Panc1 (cell line): Measurements from ENCODE around the gene PLXNC1. TPM values are rescaled to one million over a fixed set of nuclear protein-coding genes. Genes with fewer than 3 reads are reported as not detected.

Source experiments
- ATAC-seq: fragments of 200-7000 bp; cut with Tn5 transposase; 2 replicates; pipeline ENCODE4 v1.9.1; 2020; ENCODE audit warnings: mild to moderate bottlenecking, moderate library complexity
- BruUV-seq: library from RNA; stranded (reverse); fragments of 400-500 nt; replicated peaks from 2 replicates; lab custom pipeline; 2021; lab: Mats Ljungman, UMichigan
- CTCF ChIA-PET: fragments of 300-600 bp; sonication (Branson Sonifier 250); formaldehyde crosslinking; loops from one replicate; lab custom pipeline; 2022; ENCODE audit warnings: antibody characterized with exemption; lab: Charles Lee
- POLR2A ChIA-PET: fragments of 300-600 bp; sonication (Branson Sonifier 250); formaldehyde crosslinking; loops from one replicate; lab custom pipeline; 2022; ENCODE audit warnings: antibody characterized with exemption; lab: Charles Lee
- DNase-seq: peaks from one replicate; pipeline ENCODE4 v3.0.0-alpha.2; 2010; ENCODE audit warnings: low read depth, low spot score
- H3K27ac ChIP-seq: 2 replicates; pipeline ENCODE4 v1.5.1; 2011; ENCODE audit warnings: mild to moderate bottlenecking, low read length, inconsistent platforms
- H3K27me3 ChIP-seq: fragments of 200-500 bp; sonication (Bioruptor generic); 2 replicates; pipeline ENCODE4 v1.6.0; 2014; ENCODE audit warnings: low read length, inconsistent platforms; ENCODE audit not compliant: control insufficient read depth, insufficient read depth
- H3K36me3 ChIP-seq: fragments of 200-500 bp; sonication (Bioruptor generic); 2 replicates; pipeline ENCODE4 v1.5.1; 2014; ENCODE audit warnings: inconsistent platforms, mild to moderate bottlenecking, low read length, moderate library complexity; ENCODE audit not compliant: control insufficient read depth, insufficient read depth
- H3K4me1 ChIP-seq: 2 replicates; pipeline ENCODE4 v1.5.1; 2011; ENCODE audit warnings: inconsistent platforms, mild to moderate bottlenecking, low read length, moderate library complexity; ENCODE audit not compliant: control insufficient read depth, insufficient read depth
- H3K4me3 ChIP-seq, 2 experiments: 2 replicates each; pipeline ENCODE4 v1.5.1; 2011 to 2012; ENCODE audit warnings: low read depth in 2 of 2, low read length in 2 of 2, mild to moderate bottlenecking in 2 of 2, inconsistent platforms in 1 of 2, moderate library complexity in 1 of 2
- H3K9me3 ChIP-seq: fragments of 200-500 bp; sonication (Bioruptor generic); 2 replicates; pipeline ENCODE4 v1.5.1; 2014; ENCODE audit warnings: low read depth, mild to moderate bottlenecking, inconsistent platforms, low read length, moderate library complexity; ENCODE audit not compliant: control insufficient read depth, insufficient read depth
- POLR2AphosphoS5 ChIP-seq: IDR thresholded peaks from 2 replicates; pipeline ENCODE4 v1.6.1; 2012; ENCODE audit warnings: mild to moderate bottlenecking, low read depth, low read length, moderate library complexity
- REST ChIP-seq, 2 experiments: IDR thresholded peaks; 2 replicates each; pipeline ENCODE4 v1.6.1; 2011 to 2012; ENCODE audit warnings: low read depth in 2 of 2, control low read depth in 1 of 2, low read length in 1 of 2, mild to moderate bottlenecking in 1 of 2, moderate library complexity in 1 of 2; ENCODE audit not compliant: insufficient read depth in 1 of 2
- SIN3A ChIP-seq: IDR thresholded peaks from 2 replicates; pipeline ENCODE4 v1.6.1; 2012; ENCODE audit warnings: low read depth, mild to moderate bottlenecking, low read length, moderate library complexity, borderline replicate concordance; ENCODE audit not compliant: insufficient read depth
- TCF7L2 ChIP-seq: IDR thresholded peaks from 2 replicates; pipeline ENCODE4 v1.6.1; 2011; ENCODE audit warnings: mild to moderate bottlenecking, low read depth, low read length, inconsistent platforms
- in situ Hi-C: cut with HindIII; loops from 2 replicates; pipeline ENCODE4 v1.10.0; 2016; ENCODE audit warnings: low sequenced_read_pairs, low pct_unique_long_range_greater_than_20kb
- intact Hi-C: fragments of 100-400 bp; cut with micrococcal nuclease; formaldehyde crosslinking; loops from one replicate; pipeline ENCODE4 v1.10.0; 2022; ENCODE audit not compliant: unreplicated experiment
- total RNA-seq: library from RNA; stranded (reverse); gene quantifications from one replicate; pipeline ENCODE4 v1.2.1, GENCODE V29; 2021; ENCODE audit not compliant: unreplicated experiment
- TF ChIP-seq, protein P1 (sequence below): fragments of 450-650 bp; IDR thresholded peaks from 2 replicates; pipeline ENCODE4 v1.5.1; 2017; ENCODE audit warnings: mild to moderate bottlenecking

PLXNC1 gene
- total RNA-seq, 1 experiment from 2014 or later = 0.57 TPM

DNA sequence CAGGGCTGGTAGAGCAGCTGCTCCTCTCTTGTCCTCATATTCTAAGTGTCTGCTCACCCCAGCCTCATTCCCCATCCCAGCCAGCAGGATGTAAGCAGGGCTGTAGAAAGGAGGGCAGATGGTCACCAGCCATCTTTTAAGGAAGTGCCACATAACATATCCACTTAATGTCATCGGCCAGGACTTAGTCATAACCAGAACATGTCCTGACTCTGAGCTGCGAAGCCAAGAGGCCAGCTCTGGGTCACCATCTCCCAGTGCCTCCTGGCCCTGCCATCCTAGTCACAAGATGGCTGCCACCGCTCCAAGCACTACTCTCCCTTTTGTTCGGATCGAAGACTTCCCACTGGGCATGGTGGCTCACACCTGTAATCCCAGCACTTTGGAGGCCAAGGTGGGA lies 123.9 kb downstream of the PLXNC1 start:
- Histone ChIP-seq H3K4me1 (no peaks in the 10 kb centered on the region), H3K27ac (no peak overlapping the region), H3K36me3 (no peaks in the 10 kb centered on the region), H3K9me3 (no peaks in the 10 kb centered on the region), H3K4me3 (no peak overlapping the region), H3K27me3 (peaks cover 12% of the 10 kb centered on the region)
- ATAC-seq = no peak
- POLR2A ChIA-PET = no interaction called here
- no peak for DNase-seq
- CTCF ChIA-PET = no interaction called here
- in situ Hi-C loops (no loop called here), intact Hi-C loops (no loop called here)
- BruUV-seq = no TSS peak
- TF ChIP-seq REST (IDR thresholded peaks at IDR 0.05; ENCODE audit: insufficient read depth in 1 of 2, low read depth in 2 of 2, low read length in 1 of 2) = no peak
- TF ChIP-seq TCF7L2 = no peak
- TF ChIP-seq SIN3A = no peak
- no peak for TF ChIP-seq POLR2AphosphoS5
- TF ChIP-seq, protein P1, sequence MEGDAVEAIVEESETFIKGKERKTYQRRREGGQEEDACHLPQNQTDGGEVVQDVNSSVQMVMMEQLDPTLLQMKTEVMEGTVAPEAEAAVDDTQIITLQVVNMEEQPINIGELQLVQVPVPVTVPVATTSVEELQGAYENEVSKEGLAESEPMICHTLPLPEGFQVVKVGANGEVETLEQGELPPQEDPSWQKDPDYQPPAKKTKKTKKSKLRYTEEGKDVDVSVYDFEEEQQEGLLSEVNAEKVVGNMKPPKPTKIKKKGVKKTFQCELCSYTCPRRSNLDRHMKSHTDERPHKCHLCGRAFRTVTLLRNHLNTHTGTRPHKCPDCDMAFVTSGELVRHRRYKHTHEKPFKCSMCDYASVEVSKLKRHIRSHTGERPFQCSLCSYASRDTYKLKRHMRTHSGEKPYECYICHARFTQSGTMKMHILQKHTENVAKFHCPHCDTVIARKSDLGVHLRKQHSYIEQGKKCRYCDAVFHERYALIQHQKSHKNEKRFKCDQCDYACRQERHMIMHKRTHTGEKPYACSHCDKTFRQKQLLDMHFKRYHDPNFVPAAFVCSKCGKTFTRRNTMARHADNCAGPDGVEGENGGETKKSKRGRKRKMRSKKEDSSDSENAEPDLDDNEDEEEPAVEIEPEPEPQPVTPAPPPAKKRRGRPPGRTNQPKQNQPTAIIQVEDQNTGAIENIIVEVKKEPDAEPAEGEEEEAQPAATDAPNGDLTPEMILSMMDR = no peak

DNA sequence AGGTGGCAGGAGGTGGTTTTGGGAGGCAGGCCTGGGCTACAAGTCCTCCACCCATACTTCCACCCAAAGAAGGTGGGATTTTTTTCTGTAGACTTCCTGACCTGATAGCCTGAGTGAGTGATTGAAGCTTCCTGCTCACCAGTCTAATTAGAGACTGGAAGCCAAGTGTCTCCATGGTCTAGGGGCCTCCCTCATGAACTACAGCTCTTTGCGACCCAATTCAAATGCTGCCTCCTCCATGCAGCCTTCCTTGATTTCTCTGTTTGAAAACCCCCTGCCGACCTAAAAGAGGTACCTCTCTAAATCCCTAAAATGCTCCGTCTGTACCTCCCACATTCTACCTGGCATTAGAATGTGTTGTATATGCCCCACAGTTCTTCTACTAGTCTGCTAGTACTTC lies 124.9 kb downstream of the PLXNC1 start:
- Histone ChIP-seq H3K27ac (no peak overlapping the region), H3K4me1 (no peaks in the 10 kb centered on the region), H3K27me3 (peaks cover 6% of the 10 kb centered on the region), H3K9me3 (no peaks in the 10 kb centered on the region), H3K36me3 (no peaks in the 10 kb centered on the region), H3K4me3 (no peak overlapping the region)
- POLR2A ChIA-PET = no interaction called here
- DNase-seq (no peak), ATAC-seq (no peak)
- in situ Hi-C loops (no loop called here), intact Hi-C loops (no loop called here)
- no peak for TF ChIP-seq TCF7L2
- TF ChIP-seq REST (IDR thresholded peaks at IDR 0.05; ENCODE audit: insufficient read depth in 1 of 2, low read depth in 2 of 2, low read length in 1 of 2) = no peak
- TF ChIP-seq POLR2AphosphoS5 = no peak
- CTCF ChIA-PET = no interaction called here
- no TSS peak for BruUV-seq
